ENCODE measurements around the gene PRPSAP1. TPM values are rescaled to one million over a fixed set of nuclear protein-coding genes. Genes with fewer than 3 reads are reported as not detected.

The PRPSAP1 gene
- total and polyA plus RNA-seq, 2 of the 8 experiments (the other 6 are each of a cell fraction or from before 2014, with no cell fraction given) = 32.0 to 54.2 TPM

DNA sequence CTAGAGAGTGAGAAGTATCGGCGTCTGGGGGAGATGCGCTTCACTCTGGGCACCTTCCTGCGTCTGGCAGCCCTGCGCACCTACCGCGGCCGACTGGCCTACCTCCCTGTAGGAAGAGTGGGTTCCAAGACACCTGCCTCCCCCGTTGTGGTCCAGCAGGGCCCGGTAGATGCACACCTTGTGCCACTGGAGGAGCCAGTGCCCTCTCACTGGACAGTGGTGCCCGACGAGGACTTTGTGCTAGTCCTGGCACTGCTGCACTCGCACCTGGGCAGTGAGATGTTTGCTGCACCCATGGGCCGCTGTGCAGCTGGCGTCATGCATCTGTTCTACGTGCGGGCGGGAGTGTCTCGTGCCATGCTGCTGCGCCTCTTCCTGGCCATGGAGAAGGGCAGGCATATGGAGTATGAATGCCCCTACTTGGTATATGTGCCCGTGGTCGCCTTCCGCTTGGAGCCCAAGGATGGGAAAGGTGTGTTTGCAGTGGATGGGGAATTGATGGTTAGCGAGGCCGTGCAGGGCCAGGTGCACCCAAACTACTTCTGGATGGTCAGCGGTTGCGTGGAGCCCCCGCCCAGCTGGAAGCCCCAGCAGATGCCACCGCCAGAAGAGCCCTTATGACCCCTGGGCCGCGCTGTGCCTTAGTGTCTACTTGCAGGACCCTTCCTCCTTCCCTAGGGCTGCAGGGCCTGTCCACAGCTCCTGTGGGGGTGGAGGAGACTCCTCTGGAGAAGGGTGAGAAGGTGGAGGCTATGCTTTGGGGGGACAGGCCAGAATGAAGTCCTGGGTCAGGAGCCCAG is 33.5 kb upstream of the PRPSAP1 start:
- TF ChIP-seq JUN (IDR thresholded peaks at IDR 0.05; ENCODE audit: low read depth, low read length) = no peak
- no peak for TF ChIP-seq EGR1 (IDR thresholded peaks at IDR 0.05; ENCODE audit: borderline replicate concordance, low read depth, low read length)
- no peak for TF ChIP-seq RBBP5 (IDR thresholded peaks at IDR 0.05; ENCODE audit: borderline replicate concordance, low read depth, low read length)
- no peak for TF ChIP-seq CHD2 (IDR thresholded peaks at IDR 0.05; ENCODE audit: low read length)
- H3K18ac ChIP-seq (ENCODE audit: extremely low read depth, low read length) = no peak overlapping the region
- no peaks in the 10 kb centered on the region for H3K9me3 ChIP-seq (ENCODE audit: insufficient read depth in 2 of 2, low read depth in 1 of 2, low read length in 1 of 2)
- POLR2A ChIA-PET (ENCODE audit: partially characterized antibody) = interaction anchor here (0.6 to 4.0 kb wide), 4 partner anchors 22 to 112 kb away, joined by 3 to 15 read pairs (median 11); partner anchors contain the start of gene PRPSAP1
- no peak overlapping the region for H2BK20ac ChIP-seq (ENCODE audit: low read length)
- peak overlapping the region; percentile 43; the same call in 1 of the 2 replicates for H2AK5ac ChIP-seq (ENCODE audit: low read depth, low read length)
- peak overlapping the region; percentile 90; the same call in 1 of the 2 replicates for H2BK15ac ChIP-seq (ENCODE audit: low read length)
- peak overlapping the region; percentile 15; the same call in 1 of the 2 replicates for H4K8ac ChIP-seq (ENCODE audit: extremely low read depth, insufficient read depth, low read length)
- H3K14ac ChIP-seq (ENCODE audit: insufficient read length) = no peak overlapping the region
- no peak overlapping the region for H4K5ac ChIP-seq (ENCODE audit: insufficient read length, low read depth, low read length)
- WGBS, 2 experiments (ENCODE audit: extremely low coverage in 1 of 2, insufficient coverage in 1 of 2, insufficient read length in 1 of 2, insufficient replicate concordance in 2 of 2, low coverage in 1 of 2, low lambda C conversion rate in 2 of 2, missing lambda C conversion rate in 1 of 2) = 92% methylated on average over 31 of the region's 31 CpGs; no CpG with 5 or more reads in 1 of the 2 experiments
- H2BK12ac ChIP-seq (ENCODE audit: low read depth, low read length) = no peak overlapping the region
- CTCF ChIA-PET (ENCODE audit: partially characterized antibody) = interaction anchor here (1.0 to 28.1 kb wide), 20 partner anchors 10 to 373 kb away, joined by 3 to 635 read pairs (median 8); partner anchors contain the start of genes PRCD, PRPSAP1, QRICH2 and UBE2O
- no peak overlapping the region for H3K56ac ChIP-seq (replicated peaks; ENCODE audit: insufficient read length, low read depth, low read length)
- H3K79me1 ChIP-seq (ENCODE audit: low read depth, low read length) = no peaks in the 10 kb centered on the region; the same call in 1 of the 2 replicates
- FAIRE-seq (no peak), DNase-seq (ENCODE audit: low read depth in 1 of 2, low spot score in 2 of 2) (no peak)
- H3K23me2 ChIP-seq (ENCODE audit: low read depth, low read length) = peaks cover 23% of the 10 kb centered on the region
- H3K36me3 ChIP-seq (ENCODE audit: control insufficient read depth in 2 of 4, insufficient read depth in 4 of 4, low read length in 3 of 4) = peaks cover 2 to 14% (median 7%) of the 10 kb centered on the region in 4 experiments; a peak in 4 of 8 replicates
- no peak overlapping the region for H3K9ac ChIP-seq (replicated peaks in 1 of 4; ENCODE audit: extremely low read depth in 1 of 4, low read depth in 3 of 4, low read length in 3 of 4)
- no peaks in the 10 kb centered on the region for H3K79me2 ChIP-seq (ENCODE audit: control insufficient read depth in 1 of 2, insufficient read depth in 2 of 2, low read length in 2 of 2)
- H2BK5ac ChIP-seq (ENCODE audit: low read depth, low read length) = no peak overlapping the region
- H2AFZ ChIP-seq (ENCODE audit: low read length) = no peak overlapping the region
- no peak overlapping the region for H2BK120ac ChIP-seq (replicated peaks; ENCODE audit: low read depth, low read length)
- H4K20me1 ChIP-seq (replicated peaks in 1 of 2; ENCODE audit: control insufficient read depth in 1 of 2, insufficient read depth in 2 of 2, low read length in 2 of 2) = peaks cover 0 to 5% of the 10 kb centered on the region in 2 experiments
- H3K27ac ChIP-seq (ENCODE audit: low read depth, low read length) = no peak overlapping the region
- H3K4me1 ChIP-seq (replicated peaks in 1 of 4; ENCODE audit: control insufficient read depth in 3 of 4, insufficient read depth in 4 of 4, low read length in 3 of 4) = peaks cover 5 to 37% (median 21%) of the 10 kb centered on the region in 4 experiments
- H3K27me3 ChIP-seq (replicated peaks in 1 of 4; ENCODE audit: control insufficient read depth in 3 of 4, extremely low read depth in 1 of 4, insufficient read depth in 3 of 4, low read length in 3 of 4) = peaks cover 18 to 47% (median 32%) of the 10 kb centered on the region in 4 experiments; a peak in 6 of 7 replicates
- H4K91ac ChIP-seq (replicated peaks; ENCODE audit: insufficient read length, low read length) = no peak overlapping the region
- H3K4ac ChIP-seq (replicated peaks; ENCODE audit: insufficient read length, low read depth, low read length) = no peak overlapping the region
- H3K4me3 ChIP-seq (ENCODE audit: extremely low read depth in 1 of 4, insufficient read depth in 2 of 4, low read depth in 3 of 4, low read length in 4 of 4) = no peak overlapping the region
- no peak overlapping the region for H3K23ac ChIP-seq (ENCODE audit: insufficient read length)
- H3K4me2 ChIP-seq (ENCODE audit: insufficient read depth in 1 of 2, low read depth in 2 of 2, low read length in 2 of 2) = no peak overlapping the region
